ENCODE measurements around the gene NAA35.

The NAA35 gene

GRCh38 chr9:85943757-85944430, 2.9 kb downstream of the NAA35 start:
- DNase-seq (ENCODE audit: extremely low read depth, low read depth) = no peak
- TF ChIP-seq, protein P1, sequence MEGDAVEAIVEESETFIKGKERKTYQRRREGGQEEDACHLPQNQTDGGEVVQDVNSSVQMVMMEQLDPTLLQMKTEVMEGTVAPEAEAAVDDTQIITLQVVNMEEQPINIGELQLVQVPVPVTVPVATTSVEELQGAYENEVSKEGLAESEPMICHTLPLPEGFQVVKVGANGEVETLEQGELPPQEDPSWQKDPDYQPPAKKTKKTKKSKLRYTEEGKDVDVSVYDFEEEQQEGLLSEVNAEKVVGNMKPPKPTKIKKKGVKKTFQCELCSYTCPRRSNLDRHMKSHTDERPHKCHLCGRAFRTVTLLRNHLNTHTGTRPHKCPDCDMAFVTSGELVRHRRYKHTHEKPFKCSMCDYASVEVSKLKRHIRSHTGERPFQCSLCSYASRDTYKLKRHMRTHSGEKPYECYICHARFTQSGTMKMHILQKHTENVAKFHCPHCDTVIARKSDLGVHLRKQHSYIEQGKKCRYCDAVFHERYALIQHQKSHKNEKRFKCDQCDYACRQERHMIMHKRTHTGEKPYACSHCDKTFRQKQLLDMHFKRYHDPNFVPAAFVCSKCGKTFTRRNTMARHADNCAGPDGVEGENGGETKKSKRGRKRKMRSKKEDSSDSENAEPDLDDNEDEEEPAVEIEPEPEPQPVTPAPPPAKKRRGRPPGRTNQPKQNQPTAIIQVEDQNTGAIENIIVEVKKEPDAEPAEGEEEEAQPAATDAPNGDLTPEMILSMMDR (IDR thresholded peaks at IDR 0.05; ENCODE audit: low read depth, low read length, missing control alignments) = no peak
- no peak overlapping the region for H3K4me3 ChIP-seq (replicated peaks; ENCODE audit: low read depth, low read length)

DNA sequence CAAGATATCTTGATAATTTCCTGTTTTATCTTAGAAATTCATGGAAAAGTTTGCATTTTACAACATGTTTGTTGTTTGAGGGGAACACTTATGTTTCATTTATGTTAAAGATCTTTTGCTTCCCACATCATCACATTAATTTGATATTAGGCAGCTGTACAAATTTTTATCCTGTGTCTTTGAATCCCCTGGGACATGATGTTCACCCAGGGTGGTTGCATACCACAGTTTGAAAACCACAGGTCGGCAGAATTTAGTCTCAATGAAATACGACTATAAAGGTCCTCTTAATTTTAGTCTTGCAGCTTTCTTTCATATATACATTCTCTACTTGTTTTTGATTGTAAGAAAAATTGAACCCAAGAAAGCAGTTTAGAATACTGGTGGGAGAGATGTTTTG, 3.7 kb downstream of the NAA35 start:
- TF ChIP-seq, protein P1 (IDR thresholded peaks at IDR 0.05; ENCODE audit: low read depth, low read length, missing control alignments) = no peak
- H3K4me3 ChIP-seq (replicated peaks; ENCODE audit: low read depth, low read length) = no peak overlapping the region
- no peak for DNase-seq (ENCODE audit: extremely low read depth, low read depth)

GRCh38 chr9:85949586-85950335, 8.8 kb downstream of the NAA35 start:
- DNase-seq (ENCODE audit: extremely low read depth, low read depth) = no peak
- TF ChIP-seq, protein P1 (IDR thresholded peaks at IDR 0.05; ENCODE audit: low read depth, low read length, missing control alignments) = no peak
- H3K4me3 ChIP-seq (replicated peaks; ENCODE audit: low read depth, low read length) = no peak overlapping the region

GRCh38 chr9:85959955-85960354, 19.0 kb downstream of the NAA35 start:
- DNase-seq (ENCODE audit: extremely low read depth, low read depth) = no peak
- H3K4me3 ChIP-seq (replicated peaks; ENCODE audit: low read depth, low read length) = no peak overlapping the region
- TF ChIP-seq, protein P1 (IDR thresholded peaks at IDR 0.05; ENCODE audit: low read depth, low read length, missing control alignments) = no peak

GRCh38 chr9:85960688-85961093, 19.7 kb downstream of the NAA35 start:
- no peak for DNase-seq (ENCODE audit: extremely low read depth, low read depth)
- H3K4me3 ChIP-seq (replicated peaks; ENCODE audit: low read depth, low read length) = no peak overlapping the region

GRCh38 chr9:85964526-85964925, 23.6 kb downstream of the NAA35 start:
- DNase-seq (ENCODE audit: extremely low read depth, low read depth) = no peak
- no peak overlapping the region for H3K4me3 ChIP-seq (replicated peaks; ENCODE audit: low read depth, low read length)
- TF ChIP-seq, protein P1 (IDR thresholded peaks at IDR 0.05; ENCODE audit: low read depth, low read length, missing control alignments) = no peak

More at GRCh38 chr9:85960688-85961093, 19.7 kb downstream of the NAA35 start:
- TF ChIP-seq, protein P1 (IDR thresholded peaks at IDR 0.05; ENCODE audit: low read depth, low read length, missing control alignments) = no peak
